SHP77 treated with DMSO at 0.1 percent for 48 hours (cell line): ENCODE data around the gene KIF26B.
"Not testable (repeated sequence)": the region's sequence is repeated elsewhere in the genome, so short reads cannot be mapped to it uniquely, and the experiment has no call there.

Source experiments
- DNase-seq: peaks from one replicate; lab custom pipeline; 2025; lab: John Stamatoyannopoulos, UW

Gene KIF26B

GRCh38 chr1:245154429-245155271 lies at the start of gene KIF26B:
Gene KIF26B (plus strand): TSS chr1:245154985. CDS start chr1:245155425, 440 bp downstream.
- peak; percentile 26 for DNase-seq

- DNase-seq, result no peak
These were observed 49.7 kb upstream of the KIF26B start for GRCh38 chr1:245105042-245105441.

- no peak for DNase-seq
These were observed 48.9 kb upstream of the KIF26B start for GRCh38 chr1:245105815-245106410.

- no peak for DNase-seq
These were observed 47.0 kb upstream of the KIF26B start for GRCh38 chr1:245107776-245108114.

GRCh38 chr1:245108246-245108645 lies 46.5 kb upstream of the KIF26B start:
- no peak for DNase-seq

- no peak for DNase-seq
These were observed 45.9 kb upstream of the KIF26B start for GRCh38 chr1:245108909-245109308.

- no peak for DNase-seq
These were observed 44.4 kb upstream of the KIF26B start for GRCh38 chr1:245110406-245110805.

GRCh38 chr1:245111073-245111472 lies 43.7 kb upstream of the KIF26B start:
- no peak for DNase-seq

GRCh38 chr1:245113649-245114048 lies 41.1 kb upstream of the KIF26B start:
- no peak for DNase-seq

- DNase-seq, result no peak
These were observed 38.7 kb upstream of the KIF26B start for GRCh38 chr1:245116131-245116530.

GRCh38 chr1:245116751-245117150 lies 38.0 kb upstream of the KIF26B start:
- no peak for DNase-seq

GRCh38 chr1:245118066-245118465 lies 36.7 kb upstream of the KIF26B start:
- no peak for DNase-seq

- DNase-seq, result no peak
These were observed 36.0 kb upstream of the KIF26B start for GRCh38 chr1:245118806-245119205.

- DNase-seq, result no peak
These were observed 33.3 kb upstream of the KIF26B start for GRCh38 chr1:245121523-245121922.

- no peak for DNase-seq
These were observed 30.5 kb upstream of the KIF26B start for GRCh38 chr1:245124241-245124640.

GRCh38 chr1:245124644-245125043 lies 30.1 kb upstream of the KIF26B start:
- DNase-seq, result no peak

- DNase-seq, result no peak
These were observed 28.3 kb upstream of the KIF26B start for GRCh38 chr1:245126530-245126929.

GRCh38 chr1:245128381-245129101 lies 26.2 kb upstream of the KIF26B start:
- no peak for DNase-seq

- DNase-seq, result no peak
These were observed 25.2 kb upstream of the KIF26B start for GRCh38 chr1:245129319-245130240.

GRCh38 chr1:245130281-245131025 lies 24.3 kb upstream of the KIF26B start:
- not testable (repeated sequence) for DNase-seq

- no peak for DNase-seq
These were observed 23.8 kb upstream of the KIF26B start for GRCh38 chr1:245131026-245131393.
